HG02973 (cell line): ENCODE data around the gene THSD4.

Experiments
- ATAC-seq: cut with Tn5 transposase; IDR thresholded peaks from one replicate; pipeline ENCODE4 v1.9.1; 2021; ENCODE audit warnings: moderate library complexity; ENCODE audit not compliant: unreplicated experiment

Gene THSD4

DNA sequence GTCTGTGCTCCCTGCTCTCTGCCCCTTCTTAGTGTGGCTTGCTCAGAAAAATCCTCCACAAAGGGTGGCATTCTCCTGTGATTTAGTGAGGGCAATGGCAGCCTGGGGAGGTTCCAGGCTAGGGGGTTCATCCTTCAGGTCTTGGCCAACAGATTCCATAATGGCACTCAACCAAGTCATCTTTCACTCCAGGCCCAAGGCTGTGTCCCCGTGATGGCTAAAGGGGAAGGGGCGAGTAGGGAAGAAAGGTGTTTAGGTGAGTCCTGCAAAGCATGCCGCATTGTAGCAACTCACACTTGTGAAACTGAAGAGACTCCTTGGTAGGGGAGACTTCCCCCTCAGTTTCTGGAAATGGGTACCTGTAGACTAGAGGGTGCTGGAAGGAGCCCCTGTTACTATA is 105.6 kb downstream of the THSD4 start:
- ATAC-seq: no peak

DNA sequence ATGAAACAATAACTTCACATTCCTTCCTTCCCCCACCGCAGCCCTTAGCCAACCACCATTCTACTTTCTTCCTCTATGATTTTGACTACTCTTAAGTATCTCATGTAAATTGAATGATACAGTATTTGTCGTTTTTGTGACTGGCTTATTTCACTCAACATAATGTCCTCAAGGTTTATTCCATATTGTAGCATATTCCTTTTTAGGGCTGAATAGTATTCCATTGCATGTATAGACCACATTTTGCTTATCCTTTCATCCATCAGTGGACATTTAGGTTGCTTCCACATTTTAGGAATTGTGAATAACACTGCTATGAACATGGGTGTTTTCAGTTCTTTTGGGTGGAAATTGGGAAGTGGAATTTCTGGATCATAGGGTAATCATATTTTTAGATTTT is 106.1 kb downstream of the THSD4 start:
- no peak for ATAC-seq

GRCh38 chr15:71223516-71223915 is 108.2 kb downstream of the THSD4 start:
- ATAC-seq: no peak

GRCh38 chr15:71224024-71224423 is 108.8 kb downstream of the THSD4 start:
- ATAC-seq: no peak

GRCh38 chr15:71225851-71226250 is 110.6 kb downstream of the THSD4 start:
- ATAC-seq: no peak

GRCh38 chr15:71226536-71227455 is 111.5 kb downstream of the THSD4 start:
- no peak for ATAC-seq

DNA sequence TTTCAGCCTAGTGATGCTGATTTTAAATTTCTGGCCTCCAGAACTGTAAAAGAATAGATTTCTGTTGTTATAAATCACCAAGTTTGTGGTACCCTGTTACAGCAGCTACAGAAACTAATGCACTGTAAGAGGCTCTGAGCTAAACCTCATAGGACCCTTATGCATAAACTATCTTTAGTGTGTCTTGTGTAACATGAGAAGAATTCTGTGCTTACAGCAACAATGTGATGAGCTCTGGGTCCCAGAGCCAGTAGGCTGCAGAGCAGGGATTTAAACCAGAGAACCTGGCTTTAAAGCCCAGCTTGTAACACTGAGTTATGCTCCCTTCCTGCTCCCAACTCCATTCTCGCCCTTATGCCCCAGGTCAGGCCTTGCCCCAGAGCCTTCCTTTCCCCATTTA is 113.1 kb downstream of the THSD4 start:
- no peak for ATAC-seq

DNA sequence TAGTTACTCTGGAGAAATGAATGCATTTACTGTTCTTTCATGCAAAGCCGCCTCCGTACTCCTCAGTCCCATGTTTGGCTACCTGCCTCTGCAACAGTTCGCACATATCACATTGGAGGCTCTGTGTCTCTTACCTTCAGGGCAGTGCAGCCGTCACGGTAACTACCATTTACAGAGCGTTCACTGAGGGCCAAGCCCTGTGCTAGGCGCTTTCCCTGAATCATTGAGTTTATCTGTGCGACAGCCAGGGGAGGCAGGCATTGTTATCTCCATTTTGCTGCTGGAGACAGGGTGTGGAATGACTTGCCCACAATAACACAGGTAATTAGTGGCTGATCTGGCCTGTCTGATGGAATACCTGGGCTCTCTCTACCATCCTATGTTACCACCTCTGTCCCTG is 115.0 kb downstream of the THSD4 start:
- ATAC-seq: no peak

DNA sequence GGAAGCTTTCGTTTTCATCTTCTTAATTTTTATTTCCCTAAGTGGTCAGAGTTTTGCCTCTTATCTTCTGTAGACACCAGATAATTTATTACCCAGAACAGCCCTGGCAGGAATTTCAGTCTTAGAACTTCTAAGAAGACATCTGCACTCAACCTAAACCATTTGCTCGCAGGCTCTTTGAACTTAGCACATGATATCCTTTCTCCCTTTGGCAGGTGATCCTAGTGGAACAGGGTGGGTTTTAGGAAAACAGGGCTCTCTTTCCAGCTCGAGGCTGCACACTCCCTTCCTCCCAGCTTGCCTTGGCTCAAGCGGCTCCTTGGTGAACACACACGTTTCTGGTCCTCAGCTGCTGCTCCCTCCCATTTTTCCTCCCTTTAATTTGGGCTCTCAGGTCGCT is 116.5 kb downstream of the THSD4 start:
- ATAC-seq: no peak

GRCh38 chr15:71232411-71232810 is 117.1 kb downstream of the THSD4 start:
- no peak for ATAC-seq

- no peak for ATAC-seq
Measured at GRCh38 chr15:71237456-71238188, 122.4 kb downstream of the THSD4 start.

GRCh38 chr15:71238926-71239325 is 123.7 kb downstream of the THSD4 start:
- ATAC-seq: no peak

GRCh38 chr15:71239592-71240364 is 124.5 kb downstream of the THSD4 start:
- ATAC-seq: no peak

- no peak for ATAC-seq
Measured at GRCh38 chr15:71242292-71242691, 127.0 kb downstream of the THSD4 start.

DNA sequence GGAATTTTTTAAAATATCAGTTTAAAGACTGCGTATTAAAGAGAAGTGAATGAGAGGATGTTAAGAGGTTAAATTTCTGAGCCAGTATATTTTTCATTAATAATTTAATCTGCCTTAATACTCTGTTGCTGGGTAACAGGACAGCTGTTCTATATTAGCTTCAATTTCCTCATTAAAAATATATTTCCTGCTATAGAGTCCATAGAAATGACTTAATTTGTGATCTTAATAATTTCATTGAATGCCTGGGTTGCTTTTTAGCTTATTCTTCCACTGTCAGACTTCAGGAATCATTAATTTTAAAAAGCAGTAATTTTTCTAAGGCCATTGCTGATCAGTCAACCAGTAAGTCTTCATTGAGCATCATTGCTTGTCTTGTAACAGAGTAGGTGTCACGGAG is 129.0 kb downstream of the THSD4 start:
- ATAC-seq: no peak

DNA sequence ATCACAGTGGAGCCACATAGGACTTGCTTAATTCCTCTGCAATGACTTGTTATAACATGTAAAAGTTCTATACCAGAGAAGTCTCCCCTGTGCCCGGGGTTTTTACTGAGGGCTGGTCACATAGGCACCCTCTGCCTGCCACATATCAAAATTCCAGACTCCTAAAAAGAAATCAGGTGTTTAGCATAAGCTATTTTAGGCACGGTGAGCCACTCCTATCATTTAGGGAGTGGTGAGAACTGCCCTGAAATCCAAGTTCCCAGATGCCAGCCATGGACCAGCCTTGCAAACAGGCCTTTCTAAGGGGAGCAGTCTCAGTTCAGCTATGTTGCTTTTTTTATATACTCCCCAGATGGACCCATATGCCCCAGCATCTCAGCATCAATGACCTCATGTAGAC is 130.3 kb downstream of the THSD4 start:
- no peak for ATAC-seq

DNA sequence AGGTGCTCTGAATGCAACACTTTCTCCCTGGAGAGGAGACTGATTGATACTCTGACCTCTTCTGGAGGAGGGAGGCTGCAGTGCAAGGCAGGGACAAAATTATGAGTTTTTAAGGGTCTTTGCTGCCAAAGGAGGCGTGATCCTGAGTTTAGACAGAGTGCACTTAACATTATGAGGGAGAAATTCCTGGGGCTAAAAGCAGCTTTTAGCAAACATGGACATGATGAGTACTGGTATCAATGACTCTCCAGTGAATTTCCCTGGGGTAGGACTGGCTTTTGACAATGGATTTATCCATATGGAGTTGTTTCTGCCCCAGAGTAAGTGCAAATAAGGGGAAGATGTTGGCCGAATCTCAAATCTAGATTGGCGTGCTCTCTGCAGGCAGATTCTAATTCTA is 133.1 kb downstream of the THSD4 start:
- ATAC-seq: no peak

DNA sequence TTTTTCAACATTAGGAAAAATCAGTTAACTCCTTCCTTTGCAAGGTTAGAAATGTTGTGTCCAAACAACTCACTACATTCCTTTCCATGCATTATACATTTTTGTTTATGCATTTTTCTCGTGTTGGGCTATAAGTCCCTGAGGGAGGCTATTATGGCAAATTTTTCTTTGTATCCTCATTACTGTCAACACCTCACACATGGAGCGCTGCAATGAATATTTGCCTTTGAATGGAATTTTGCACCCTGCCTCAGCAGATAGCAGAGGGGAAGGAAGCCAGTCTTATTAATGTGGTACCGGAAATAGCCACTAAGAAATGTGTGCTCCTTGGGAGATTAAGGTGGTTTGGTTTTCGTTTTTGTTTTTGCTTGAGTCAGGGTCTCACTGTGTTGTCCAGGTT is 134.7 kb downstream of the THSD4 start:
- no peak for ATAC-seq

DNA sequence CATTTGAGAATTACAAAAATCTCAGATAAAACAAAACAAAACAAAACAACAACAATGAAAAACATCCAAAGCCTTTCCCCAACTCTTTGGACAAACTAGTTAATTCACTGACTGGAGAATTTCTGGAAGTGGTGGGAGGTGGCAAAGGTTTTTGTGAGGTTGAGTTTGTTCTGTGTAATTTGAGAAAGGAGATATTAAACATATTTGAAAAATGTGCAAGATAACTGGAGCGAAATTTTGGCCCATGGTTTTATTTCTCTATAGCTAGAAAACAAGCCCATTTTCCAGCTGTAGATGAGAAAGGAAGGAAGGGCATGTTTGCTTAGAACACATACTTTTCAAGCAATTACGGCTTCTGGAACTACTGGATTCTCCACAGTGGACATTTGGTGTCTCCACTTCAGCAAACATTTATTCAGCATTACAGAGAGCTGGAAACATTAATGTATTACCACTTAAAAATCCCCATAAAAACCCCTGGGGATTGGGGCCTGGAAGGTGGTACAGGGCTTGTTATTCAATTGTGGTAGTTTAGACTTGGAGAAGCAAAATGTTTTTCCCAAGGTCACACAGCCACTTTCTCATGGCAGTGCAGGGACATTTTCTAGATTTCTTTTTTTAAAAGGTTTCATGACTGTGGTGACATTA is 135.8 kb downstream of the THSD4 start:
- ATAC-seq: no peak

DNA sequence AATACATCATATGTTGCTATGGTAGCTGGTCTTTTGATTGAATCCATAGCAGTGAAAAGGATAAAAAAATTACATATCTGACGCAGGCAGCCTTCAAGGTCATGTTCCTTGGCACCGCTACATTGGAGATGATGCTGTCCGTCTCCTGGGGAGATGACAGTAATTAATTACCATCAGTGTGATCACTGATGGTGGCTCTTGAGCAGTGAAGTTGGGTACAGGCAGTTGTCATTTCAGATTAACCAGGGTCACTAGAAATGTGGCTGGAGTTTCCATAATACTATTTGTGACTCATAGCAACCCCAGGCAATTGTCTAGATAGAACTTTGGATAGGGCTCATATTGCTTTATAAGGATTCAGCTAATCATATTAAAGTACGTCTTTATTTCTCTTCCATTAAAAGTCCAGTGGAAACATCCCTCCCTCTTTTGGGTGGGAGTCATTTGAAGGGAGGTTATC is 136.3 kb downstream of the THSD4 start:
- ATAC-seq: no peak
